HG03521 (cell line): ENCODE measurements around the gene SLC25A46.
"Not testable (repeated sequence)": the region's sequence is repeated elsewhere in the genome, so short reads cannot be mapped to it uniquely, and the experiment has no call there.

Experiments used
- ATAC-seq: cut with Tn5 transposase; IDR thresholded peaks from one replicate; pipeline ENCODE4 v1.9.1; 2021; ENCODE audit warnings: mild to moderate bottlenecking, moderate library complexity; ENCODE audit not compliant: unreplicated experiment

Gene SLC25A46

DNA sequence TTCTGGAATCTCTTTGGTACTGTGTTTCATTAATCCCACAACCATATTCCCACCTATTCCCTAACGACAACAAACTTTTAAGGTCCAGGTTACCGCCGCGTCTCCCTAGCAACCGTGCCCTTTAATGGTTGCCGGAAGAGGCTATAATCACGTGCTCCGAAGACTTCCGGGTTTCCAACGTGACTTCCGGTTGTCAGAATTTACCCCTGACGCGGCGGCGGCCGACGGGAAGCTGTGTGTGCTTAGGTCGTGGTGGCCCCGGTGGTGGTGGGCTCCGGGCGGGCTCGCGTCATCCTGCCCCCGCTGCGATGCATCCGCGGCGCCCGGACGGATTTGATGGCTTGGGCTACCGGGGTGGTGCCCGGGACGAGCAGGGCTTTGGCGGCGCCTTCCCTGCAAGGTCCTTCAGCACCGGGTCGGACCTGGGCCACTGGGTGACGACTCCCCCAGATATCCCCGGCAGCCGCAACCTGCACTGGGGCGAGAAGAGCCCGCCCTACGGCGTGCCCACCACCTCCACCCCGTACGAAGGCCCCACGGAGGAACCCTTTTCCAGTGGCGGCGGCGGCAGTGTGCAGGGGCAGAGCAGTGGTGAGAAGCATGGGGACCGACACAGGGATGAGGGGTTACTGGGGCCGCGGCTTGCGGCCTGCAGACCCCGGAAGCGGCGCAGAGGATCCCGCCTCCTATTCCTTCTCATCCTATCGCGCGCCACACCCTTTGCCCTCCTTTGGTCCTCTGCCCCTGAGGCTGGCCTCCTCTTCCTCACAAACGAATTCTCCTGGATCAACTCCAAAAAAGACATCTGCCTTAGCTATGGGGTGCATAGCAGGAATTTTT is at the start of gene SLC25A46:
TSS of gene SLC25A46 (plus strand) at position 196 of the 840 bp plus-strand sequence. CDS start at position 309, 113 bp downstream.
- ATAC-seq = peak; percentile 93

DNA sequence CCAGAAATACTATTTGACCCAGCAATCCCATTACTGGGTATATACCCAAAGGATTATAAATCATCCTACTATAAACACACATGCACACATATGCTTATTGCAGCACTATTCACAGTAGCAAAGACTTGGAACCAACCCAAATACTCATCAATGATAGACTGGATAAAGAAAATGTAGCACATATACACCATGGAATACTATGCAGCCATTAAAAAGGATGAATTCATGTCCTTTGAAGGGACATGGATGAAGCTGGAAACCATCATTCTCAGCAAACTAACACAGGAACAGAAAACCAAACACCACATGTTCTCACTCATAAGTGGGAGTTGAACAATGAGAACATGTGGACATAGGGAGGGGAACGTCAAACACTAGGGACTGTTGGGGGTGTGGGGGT is 48.2 kb upstream of the SLC25A46 start:
- ATAC-seq = not testable (repeated sequence)

DNA sequence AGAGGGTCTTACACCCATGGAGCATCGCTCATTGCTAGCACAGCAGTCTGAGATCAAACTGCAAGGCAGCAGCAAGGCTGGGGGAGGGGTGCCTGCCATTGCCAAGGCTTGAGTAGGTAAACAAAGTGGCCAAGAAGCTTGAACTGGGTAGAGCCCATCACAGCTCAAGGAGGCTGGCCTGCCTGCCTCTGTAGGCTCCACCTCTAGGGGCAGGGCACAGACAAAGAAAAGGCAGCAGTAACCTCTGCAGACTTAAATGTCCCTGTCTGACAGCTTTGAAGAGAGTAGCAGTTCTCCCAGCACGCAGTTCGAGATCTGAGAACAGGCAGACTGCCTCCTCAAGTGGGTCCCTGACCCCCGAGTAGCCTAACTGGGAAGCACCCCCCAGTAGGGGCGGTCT is 46.1 kb upstream of the SLC25A46 start:
- not testable (repeated sequence) for ATAC-seq

DNA sequence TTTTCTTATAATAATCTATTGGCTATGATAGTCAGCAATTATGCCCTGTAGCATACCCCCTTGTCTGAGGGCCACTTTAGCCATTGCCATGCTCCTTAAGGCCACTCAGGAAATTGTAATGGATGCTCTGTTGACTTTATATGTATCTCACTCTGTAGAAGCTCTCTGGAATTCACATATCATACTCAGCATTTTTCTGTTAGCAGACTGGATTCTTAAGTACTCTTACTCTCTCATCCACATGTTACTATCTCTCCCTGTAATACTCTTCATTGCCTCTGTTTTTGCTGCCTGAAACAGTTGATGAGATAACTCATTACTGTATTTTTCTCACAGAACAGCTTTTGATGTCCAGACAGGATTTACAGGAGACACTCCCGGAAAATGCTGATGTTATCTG is 36.5 kb upstream of the SLC25A46 start:
- ATAC-seq = no peak

DNA sequence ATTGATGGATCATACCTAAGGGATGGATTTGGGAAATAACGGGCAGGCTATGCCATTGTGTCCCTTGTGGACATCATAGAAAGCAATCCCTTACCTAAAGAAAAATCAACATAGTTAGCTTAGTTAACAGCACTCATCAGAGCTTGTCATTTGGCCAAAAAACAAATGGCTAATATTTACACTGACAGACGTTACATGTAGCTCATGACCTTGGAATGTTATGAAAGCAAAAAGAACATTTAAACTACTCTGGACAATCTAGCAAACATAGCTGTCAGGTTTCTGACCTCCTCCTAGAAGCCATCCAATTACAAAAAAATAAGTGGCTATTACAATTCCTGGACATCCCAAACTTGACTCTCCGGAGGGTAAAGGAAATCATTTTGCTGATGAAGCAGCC is 36.1 kb upstream of the SLC25A46 start:
- no peak for ATAC-seq

DNA sequence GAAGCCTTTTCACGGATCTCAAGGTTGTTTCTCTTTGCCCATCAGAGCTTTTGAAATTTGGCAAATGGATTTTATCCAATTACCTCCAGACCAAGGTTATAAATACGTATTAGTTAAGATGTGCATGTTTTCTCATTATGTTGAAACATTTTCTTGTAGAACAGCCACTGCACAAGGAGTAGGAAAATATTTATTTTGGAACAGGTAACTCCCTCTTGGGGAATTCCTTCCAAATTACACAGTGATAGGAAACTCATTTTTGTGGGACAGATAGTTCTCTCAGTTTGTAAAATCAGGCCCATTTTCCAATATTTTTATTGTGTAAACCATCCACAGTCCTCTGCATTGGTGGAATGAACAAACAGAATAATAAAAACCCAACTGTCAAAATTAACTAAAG is 35.3 kb upstream of the SLC25A46 start:
- ATAC-seq = no peak

DNA sequence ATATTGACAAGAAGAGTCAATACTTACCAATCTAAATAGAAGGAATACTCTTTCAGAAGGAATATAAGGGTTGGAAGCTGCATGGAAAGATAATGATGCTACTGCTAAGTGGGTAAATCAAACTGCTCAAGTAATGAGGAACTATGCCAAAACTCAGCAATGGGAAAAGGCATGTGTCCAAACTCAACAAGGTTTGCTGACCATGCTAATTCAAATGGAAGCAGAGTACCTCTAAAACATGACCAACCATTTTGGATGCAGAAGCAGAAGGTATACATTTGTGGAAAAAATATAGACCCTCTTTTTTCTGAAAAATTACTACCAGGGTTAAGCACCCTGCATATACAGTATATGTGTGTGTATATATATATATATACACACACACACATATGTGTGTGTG is 33.5 kb upstream of the SLC25A46 start:
- no peak for ATAC-seq

DNA sequence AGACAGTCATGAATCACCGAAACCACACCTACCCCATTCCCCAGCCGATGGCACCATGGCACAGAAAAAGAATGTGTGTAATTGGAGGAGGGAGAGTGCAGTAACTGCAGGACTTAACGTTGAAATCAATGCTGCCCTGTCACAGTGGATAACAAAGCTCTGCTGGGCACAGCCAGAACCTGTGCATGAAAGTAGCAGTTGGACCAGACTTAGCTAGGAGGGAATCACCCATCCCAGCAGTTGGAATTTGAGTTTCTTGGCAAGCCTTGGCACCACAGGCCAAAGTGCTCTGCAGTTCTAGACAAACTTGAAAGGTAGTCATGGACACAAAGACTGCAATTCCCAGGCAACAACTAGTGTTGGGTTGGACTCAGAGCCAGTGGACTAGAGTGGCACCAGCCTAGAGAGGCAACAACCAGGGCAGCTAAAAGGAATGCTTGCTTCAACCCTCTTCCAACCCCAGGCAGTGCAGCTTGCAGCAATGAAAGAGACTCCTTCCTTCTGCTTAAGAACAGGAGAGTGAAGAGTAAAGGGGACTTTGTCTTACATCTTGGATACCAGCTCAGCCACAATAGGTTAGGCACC is 31.5 kb upstream of the SLC25A46 start:
- ATAC-seq = no peak

DNA sequence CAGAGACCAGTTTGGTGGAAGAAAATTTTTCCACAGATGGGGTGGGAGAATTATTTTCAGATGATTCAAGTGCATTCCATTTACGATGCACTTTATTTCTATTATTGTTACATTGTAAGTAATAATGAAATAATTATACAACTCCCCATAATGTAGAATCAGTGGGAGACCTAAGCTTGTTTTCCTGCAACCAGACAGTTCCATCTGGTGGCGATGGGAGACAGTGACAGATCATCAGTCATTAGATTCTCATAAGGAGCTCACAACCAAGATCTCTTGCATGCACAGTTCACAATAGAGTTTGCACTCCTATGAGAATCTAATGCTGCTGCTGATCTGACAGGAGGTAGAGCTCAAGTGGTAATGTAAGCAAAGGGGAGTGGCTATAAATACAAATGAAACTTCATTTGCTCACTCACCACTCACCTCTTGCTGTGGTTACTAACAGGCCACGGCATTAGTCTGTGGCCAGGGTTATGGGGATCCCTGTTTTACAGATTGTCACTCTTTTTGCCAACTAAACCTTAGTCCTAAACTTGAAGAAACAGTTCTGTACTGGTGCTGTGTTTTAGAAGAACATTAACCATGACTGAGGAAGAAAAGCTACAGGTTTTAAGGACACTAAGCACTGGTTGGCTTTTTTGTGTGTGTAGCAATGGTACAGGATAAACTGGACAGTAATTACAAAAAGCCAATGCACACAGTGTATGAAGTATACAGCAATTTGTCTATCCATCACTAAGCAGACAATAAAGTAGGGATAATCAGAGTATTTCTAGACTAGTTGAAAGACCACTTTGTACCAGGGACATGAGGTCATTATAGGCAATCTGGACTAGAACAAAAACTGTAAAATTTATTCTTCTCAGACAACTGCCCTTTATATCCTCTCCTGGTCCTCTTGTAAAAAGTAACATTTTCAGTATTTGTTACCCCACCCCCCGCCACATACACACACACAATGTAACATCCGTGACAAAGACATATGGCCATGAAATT is 22.3 kb upstream of the SLC25A46 start:
- ATAC-seq = peak; percentile 86

DNA sequence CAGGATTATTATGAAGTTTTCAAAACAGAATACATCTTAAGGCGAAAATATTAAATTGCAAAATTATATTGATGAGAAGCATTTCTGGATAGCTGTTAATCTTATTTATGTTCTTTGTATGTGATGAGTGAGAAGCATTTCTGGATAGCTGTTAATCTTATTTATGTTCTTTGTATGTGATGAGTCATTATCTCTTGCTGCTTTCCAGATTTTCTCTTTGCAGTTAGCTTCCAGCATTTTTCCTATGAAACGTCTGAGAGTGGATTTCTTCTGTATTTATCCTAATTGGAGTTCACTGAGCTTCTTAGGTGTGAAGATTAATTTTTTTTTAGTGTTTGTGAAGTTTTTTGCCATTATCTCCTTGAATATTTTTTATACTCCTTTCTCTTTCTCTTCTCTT is 20.5 kb upstream of the SLC25A46 start:
- no peak for ATAC-seq

DNA sequence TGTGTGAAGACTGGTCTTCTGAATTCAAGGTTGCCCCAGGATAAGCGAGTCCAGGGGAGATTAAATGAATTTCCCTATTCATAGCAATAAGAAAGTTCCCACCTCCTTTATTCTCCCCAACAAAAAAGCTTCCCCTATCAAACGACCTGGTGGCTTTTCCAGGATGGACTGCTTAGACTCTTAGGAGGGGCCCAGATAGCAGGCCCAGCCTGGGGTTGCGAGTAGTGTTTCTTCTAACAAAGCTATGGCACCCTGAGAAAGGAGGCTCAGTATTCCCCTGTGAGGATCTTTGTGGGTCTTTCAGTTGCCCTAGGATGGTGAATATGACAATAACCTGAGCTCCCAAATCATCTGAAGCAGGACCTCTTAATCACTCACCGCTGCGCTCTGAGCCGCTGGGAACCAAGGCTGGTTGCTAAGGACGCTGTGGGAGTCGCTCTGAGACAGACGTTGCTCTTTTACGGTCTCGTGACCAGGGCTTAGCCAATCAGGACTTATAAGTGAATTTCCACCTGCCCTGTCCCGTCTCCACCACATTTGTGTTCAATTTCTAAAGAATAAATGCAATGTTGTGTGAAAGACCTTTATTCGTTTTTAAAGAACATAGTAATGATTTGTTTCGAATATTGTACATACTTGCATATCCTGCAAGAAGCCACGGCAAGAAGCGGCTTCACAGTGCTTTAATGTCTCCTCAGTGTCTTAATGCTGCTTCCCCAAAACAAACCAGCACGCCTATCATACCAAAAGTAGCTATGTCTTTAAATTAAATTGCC is 12.4 kb upstream of the SLC25A46 start, which contains the start of gene TMEM232:
TSS of gene TMEM232 (minus strand) at position 423 of the 776 bp plus-strand sequence. CDS start 59,319 bp downstream, outside the sequence.
- peak; percentile 100 for ATAC-seq

DNA sequence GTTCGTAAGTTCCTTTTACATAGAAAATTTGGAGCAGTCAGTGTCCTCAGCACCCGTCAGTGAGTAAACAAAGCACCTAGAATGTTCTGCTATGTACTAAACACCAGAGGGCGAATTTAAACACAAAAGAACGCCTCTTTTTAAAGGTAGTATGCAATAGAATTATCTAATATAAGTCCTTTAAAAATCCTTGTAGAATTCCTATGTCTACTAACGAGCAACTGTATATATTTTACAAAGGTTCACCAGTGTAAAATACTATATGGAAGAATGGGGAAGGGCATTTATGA is 11.8 kb upstream of the SLC25A46 start:
- peak; percentile 57 for ATAC-seq

DNA sequence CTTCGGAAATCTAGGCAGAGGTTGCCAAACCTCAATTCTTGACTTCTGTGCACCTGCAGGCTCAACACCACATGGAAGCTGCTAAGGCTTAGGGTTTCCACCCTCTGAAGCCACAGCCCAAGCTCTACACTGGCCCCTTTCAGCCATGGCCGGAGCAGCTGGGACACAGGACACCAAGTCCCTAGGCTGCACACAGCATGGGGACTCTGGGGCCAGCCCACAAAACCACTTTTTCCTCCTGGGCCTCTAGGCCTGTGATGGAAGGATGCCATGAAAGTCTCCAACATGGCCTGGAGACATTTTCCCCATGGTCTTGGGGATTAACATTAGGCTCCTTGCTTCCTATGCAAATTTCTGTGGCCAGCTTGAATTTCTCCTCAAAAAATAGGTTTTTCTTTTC is 7.3 kb upstream of the SLC25A46 start:
- not testable (repeated sequence) for ATAC-seq

DNA sequence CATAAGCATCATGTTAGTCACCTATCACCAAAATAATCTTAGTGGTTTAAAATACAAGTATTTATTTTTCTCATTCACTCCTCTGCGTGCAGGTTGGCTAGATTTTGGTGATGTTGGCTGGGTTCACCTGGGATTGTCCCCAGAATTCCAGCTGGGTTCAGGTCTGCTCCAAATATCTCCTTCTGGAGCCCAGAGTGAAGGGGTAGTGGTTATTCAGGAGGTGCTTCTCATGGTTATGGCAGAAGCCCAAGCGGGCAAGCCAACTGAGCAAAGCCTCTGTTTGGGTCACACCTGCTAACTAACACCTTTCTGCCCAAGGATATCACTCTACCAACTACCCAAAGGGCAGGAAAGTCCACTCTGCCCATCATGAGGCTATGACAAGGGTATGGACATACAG is 4.7 kb upstream of the SLC25A46 start:
- no peak for ATAC-seq

DNA sequence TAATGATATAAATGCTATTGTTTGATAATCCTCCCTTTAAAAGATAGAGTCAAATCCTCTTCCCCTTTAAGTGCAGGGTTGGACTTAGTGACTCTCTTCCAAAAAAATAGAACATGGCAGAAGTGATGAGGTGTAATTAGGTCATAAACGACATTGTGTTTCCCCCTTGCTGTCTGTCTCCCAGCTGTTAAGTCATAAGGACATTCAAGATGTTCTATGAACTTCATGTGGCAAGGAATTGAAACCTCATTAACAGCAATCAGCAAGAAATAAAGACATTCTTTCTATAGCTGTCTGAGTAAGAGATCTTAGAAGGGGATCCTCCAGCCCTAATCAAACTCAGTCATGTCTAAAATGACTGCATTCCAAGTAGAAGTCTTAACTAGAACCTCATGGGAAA is 3.3 kb upstream of the SLC25A46 start:
- ATAC-seq = no peak

DNA sequence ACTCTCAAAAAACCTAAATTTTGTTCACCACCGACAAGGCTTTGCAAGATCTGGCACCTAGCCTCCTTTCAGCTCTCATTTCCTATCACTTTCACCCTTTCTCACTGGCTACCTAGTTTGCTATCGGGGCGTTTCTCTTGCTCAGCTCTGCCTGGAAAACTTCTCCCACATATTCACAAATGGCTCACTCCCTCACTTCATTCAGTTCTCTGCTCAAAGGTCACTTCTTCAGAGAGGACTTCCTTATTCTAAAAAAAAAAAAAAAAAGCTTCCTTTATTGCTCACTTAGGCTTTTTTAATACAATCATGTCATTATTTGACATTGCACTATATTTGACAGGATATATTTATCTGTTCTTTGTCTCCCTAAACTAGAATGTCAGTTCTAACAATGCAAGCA is 2.1 kb upstream of the SLC25A46 start:
- no peak for ATAC-seq

DNA sequence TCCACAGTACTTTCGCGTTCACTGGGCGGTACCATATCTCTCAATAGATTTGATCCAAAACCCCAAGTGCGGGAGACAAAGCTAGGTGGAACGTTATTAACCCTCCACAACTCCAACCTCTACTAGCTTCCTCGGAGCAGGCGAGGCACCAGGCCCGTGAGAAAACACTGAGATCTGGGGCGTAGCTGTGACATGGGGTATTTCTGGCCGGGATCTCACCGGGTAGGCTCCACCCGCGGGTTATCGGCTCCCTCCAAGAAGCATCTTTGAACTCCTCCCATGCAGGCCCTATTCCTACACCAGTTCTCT is 350 bp upstream of the SLC25A46 start:
- peak; percentile 71 for ATAC-seq

DNA sequence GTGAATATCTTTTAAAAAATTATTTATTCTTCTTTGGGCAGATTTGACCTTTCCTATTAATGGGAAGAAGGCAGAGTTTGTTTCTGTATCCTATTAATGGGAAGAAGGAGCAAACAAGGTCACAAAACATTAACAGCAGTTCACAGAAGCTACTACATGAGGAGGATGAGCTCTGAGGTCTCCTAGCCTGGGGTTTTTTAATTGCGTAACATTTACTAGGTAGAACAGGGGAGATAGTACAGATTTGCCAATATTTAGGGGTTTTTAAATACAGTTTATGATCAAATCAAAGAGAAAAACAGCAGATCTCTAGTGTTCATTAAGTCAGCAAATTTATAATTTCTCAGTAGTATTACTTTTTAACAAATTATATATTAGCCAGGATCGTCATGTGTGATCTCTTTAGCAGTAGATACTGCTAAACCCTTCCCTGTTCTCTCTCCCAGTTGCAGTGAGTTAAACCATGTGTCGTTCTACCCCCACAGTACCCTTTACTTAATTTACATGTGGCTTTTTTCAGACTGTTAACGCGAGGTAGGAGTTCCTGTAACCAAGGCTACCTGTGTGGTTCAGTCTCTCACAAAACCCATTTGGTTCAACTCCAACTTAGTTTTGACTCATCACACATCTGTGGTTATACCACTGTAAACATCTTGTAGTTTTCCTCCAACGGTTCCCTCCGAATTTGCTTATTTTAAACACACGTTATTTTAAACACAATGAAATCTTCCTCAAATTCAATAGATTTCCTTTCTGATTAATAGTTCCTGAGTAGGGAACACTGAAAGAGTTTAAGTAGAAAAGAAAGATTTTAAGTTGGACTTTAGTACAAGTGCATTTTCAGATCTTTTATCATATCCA is 13.3 kb downstream of the SLC25A46 start:
- peak; percentile 98 for ATAC-seq

DNA sequence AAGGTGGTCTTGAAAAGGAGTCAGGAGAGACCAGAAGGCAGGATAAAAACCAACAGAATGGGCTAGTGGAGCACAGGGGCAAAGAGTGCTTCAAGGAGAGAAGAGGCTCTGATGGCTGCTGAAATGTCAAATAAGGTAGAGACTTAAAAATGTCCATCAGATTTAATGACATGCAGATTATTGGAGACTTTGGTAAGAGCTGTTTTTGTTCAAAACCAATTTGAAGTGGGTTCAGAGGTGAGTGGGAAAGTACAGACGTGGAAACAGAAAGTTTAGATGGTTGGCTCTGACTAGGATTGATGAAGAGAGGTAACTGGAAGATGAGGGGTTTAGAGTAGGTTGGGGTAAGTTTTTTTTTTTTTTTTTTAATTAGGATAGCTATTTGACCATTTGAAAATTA is 14.1 kb downstream of the SLC25A46 start:
- peak; percentile 8 for ATAC-seq

DNA sequence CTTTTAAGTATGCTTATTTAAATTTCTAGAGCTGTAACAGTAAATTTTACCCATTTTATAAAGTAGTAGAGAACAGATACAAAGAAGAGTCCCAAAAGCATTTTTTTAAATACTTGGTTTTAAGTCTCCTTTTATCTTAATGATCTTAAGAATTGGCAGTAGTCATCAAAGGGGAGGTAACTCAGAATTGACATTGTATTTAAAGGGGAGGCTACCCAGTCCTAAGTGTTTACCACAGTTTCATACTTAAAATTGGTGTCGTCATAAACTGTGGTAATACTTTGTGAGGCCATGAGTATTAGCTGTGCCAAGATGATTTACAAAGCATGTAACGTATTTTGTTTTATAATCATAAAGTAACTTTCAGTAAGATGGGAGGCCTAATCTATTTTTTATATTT is 14.8 kb downstream of the SLC25A46 start:
- ATAC-seq = no peak
